ENCODE data around the gene PLA2G6.
"Not testable (repeated sequence)": the region's sequence is repeated elsewhere in the genome, so short reads cannot be mapped to it uniquely, and the experiment has no call there.

The PLA2G6 gene

DNA sequence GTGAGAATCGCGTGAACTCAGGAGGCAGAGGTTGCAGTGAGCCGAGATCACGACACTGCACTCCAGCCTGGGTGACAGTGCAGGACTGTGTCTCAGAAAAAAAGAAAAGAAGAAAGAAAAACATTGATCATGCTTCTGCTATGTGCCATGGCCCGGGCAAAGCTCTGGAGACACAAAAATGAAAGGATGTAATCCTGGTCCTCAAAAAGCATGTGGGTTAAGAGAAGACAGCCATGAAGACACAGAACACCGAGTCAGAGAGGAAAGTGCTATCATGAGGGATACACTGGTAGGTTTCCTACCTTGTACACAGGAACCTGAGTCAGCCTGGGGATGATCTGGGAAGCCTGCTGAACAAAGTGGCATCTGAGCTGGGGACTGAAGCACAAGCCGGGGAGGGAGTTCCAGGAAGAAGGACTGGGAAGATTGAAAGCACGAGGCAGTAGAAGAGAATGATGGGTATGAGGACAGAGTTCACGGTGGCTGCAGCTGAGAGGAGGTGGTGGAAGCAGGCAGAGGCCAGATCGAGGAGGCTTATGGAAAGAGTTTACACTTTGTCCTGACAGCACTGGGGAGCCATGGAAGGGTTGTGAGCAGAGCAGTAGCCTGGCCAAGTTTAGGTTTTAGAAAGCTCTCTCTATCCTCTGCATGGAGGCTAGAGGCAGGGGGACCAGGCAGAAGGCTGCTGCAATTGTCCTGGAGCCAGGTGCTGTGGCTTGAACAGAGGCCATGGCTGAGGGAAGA lies 10.3 kb upstream of the PLA2G6 start:
- DNase-seq (ENCODE audit: low read depth in 4 of 4, low spot score in 1 of 4): no peak

DNA sequence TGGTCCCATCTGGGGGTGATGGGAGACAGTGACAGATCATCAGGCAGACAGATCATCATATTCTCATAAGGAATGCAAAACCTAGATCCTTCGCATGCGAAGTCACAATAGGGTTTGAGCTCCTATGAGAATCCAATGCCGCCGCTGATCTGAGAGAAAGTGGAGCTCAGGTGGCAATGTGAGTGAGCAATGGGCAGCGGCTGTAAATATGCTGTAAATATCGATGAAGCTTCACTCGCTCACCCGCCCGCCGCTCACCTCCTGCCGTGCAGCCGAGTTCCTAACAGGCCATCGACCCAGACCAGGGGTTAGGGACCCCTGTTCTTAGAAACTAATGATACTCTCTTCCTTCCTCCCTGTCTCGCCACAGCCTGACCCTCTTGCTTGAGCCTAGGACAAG lies 9.4 kb upstream of the PLA2G6 start:
- no peak for DNase-seq (ENCODE audit: low read depth in 4 of 4, low spot score in 1 of 4)

DNA sequence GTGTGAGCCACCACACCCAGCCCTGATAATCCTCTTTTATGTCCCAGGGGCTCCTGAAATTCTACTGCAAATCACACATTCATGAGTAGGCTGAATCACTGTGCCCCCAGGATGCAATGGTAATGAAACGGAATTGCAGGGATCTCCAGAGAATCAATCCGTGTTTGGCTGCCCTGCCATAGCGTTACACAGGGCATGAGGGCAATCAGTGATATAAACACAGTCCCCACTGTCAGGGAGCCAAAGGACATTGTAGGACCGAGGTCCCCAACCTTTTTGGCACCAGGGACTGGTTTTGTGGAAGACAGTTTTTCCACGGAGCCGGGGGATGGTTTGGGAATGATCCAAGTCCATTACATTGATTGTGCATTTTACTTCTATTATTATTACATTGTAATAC lies 9.0 kb upstream of the PLA2G6 start:
- DNase-seq (ENCODE audit: low read depth in 4 of 4, low spot score in 1 of 4): no peak

DNA sequence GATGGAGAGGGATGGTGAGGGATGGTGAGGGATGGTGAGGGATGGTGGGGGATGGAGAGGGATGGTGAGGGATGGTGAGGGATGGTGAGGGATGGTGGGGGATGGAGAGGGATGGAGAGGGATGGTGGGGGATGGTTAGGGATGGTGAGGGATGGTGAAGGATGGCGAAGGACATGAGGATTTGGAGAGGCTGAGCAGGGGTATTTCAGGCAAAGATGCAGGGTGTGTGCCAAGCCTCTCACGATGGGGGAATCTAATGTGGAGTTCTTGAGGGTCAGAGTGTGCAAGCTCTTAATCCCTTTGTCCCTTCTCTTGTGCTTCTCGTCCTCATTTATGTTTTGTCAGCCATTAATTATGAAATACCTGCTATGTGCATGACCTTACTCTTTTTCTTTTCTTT lies 7.5 kb upstream of the PLA2G6 start:
- DNase-seq (ENCODE audit: low read depth in 4 of 4, low spot score in 1 of 4): no peak

DNA sequence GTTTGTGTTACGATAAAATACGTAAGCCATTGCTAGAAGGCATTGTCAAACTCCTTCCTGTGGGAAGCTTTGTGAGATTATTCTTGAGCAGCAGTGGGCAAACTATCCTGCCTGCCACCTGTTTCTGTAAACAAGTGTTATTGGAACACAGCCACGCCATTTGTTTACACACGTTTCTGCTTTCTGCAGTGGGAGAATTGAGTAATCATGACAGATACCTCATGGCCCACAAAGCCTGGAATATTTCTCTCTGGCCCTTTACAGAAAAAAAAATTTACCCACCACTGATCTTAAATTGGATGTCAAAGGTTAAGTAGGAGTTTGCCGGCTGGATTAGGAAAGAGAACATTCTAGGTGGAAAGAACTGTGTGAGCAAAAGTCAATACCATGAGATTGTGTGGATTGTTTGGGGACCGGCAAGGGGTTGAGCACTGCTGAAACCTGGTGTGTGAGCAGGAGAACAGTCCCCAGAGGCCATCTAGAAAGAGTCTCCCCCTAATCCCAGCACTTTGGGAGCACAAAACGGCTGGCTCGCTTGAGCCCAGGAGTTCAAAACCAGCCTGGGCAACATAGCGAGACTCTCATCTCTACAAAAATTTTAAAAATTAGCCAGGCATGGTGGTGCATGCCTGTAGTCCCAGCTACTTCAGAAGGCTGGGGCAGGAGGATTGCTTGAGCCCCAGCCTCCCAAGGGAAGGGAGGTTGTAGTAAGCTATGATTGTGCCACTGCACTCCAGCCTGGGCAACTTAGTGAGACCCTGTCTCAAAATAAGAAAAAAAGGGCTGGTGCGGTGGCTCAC lies 6.0 kb upstream of the PLA2G6 start:
- no peak for DNase-seq (ENCODE audit: low read depth in 4 of 4, low spot score in 1 of 4)

DNA sequence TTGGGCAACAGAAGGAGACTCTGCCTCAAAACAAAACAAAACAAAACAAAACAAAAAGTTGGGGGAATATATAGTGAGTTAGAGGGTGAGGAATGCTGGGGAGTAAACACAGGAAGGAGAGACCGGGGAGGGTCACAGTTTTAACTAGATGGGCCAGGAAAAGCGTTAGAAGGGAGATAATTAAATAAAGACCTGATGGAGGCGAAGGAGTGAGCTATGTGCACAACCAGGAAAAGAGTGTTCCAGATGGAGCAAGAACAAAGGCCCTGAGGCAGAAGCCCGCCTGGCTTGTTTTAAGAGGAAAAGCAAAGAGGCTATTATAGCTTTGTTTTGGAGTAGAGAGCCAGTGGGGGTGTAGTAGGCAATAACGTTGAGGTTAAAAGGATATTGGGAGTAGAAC lies 4.8 kb upstream of the PLA2G6 start:
- no peak for DNase-seq (ENCODE audit: low read depth in 4 of 4, low spot score in 1 of 4)

DNA sequence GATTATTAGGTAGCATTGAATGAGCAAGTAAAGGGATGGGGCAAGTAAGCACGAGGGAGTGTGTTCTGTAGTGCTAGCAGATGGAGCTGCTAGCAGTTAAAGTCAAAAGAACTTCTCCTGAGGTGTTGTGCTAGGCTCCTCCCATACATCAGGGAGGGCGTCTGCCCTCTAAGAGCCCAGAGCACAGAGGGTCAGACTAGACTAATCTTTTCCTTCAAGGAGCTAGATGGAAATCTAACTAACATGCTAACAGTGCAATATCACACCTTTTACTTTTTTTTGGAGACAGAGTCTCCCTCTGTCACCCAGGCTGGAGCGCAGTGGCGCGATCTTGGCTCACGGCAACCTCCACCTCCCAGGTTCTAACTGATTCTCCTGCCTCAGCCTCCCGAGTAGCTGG lies 3.2 kb upstream of the PLA2G6 start:
- no peak for DNase-seq (ENCODE audit: low read depth in 4 of 4, low spot score in 1 of 4)

DNA sequence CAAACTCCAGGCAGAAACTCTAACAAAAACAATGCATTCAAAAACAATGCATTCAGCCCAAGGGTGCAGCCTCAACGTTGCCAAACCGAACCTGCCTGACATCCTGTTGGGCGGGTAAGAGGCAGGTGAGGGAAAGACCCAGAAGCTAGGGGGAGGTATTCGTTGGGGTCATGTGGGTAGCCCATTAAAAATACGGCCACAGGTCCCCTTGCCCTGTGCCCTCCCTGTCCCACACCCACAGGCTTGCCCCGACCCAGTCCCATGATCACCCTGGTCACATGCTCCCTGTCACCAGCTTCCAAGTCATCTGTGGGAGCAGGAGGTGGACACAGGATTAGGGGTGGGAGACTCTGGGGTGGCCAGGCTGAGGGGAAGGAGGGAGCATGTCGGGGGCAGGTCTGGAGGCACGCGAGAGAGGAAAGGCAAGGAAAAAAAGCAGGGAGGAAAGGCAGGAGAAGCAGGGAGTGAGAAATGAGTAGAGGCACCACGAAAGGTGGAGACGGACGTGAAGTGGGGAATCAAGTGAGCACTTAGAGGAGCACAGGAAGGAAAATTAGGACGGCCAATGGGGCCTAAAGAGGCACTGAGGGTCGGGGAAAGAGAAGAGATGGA lies 683 bp downstream of the PLA2G6 start:
- DNase-seq (ENCODE audit: low read depth in 4 of 4, low spot score in 1 of 4): no peak

DNA sequence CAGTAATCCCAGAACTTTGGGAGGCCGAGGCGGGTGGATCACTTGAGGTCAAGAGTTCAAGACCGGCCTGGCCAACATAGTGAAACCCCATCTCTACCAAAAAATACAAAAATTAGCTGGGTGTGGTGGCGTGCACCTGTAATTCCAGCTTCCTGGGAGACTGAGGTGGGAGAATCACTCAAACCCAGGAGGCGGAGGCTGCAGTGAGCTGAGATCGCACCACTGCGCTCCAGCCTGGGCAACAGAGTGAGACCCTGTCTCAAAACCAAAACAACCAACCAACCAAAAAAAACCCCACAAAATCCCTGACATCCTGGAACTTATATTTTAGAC lies 3.1 kb downstream of the PLA2G6 start:
- DNase-seq (ENCODE audit: low read depth in 4 of 4, low spot score in 1 of 4): not testable (repeated sequence)

DNA sequence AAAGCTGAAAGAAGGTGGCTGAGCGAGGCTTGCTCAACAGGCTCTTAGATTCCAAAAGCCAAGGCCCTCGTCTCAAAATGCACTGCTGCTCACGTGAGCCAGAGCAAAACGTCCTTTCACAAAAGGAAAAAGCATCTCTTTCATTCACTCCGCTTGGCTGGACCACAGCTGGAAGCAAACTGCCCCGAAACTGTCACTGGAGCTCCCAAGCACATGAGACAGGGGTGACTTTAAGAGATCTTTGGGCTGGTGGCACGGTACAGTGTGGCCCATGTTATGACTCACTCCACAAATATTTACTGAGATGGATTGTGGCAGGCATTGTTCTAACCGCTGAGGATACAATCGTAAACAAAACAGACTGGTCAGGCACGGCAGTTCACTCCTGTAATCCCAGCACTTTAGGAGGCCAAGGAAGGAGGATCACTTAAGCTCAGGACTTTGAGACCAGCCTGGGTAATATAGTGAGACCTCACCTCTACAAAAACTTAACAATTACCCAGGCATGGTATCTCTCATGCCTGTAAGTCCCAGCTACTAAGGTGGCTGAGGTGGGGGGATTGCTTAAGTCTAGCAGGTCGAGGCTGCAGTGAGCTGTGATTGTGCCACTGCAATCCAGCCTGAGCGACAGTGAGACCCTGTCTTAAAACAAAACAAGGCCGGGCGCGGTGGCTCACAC lies 3.6 kb downstream of the PLA2G6 start:
- DNase-seq (ENCODE audit: low read depth in 4 of 4, low spot score in 1 of 4): no peak

DNA sequence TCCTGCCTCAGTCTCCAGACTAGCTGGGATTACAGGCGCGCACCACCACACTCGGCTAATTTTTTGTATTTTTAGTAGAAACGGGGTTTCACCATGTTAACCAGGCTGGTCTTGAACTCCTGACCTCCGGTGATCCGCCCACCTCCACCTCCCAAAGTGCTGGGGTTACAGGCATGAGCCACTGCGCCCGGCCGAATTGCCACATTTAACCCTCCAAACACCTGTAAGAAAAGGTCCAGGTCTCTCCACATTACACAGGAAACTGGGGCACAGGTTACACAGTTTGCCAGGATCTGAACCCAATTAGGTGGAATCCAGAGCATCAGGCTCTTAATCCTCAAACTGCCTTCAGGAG lies 4.1 kb downstream of the PLA2G6 start:
- not testable (repeated sequence) for DNase-seq (ENCODE audit: low read depth in 4 of 4, low spot score in 1 of 4)

DNA sequence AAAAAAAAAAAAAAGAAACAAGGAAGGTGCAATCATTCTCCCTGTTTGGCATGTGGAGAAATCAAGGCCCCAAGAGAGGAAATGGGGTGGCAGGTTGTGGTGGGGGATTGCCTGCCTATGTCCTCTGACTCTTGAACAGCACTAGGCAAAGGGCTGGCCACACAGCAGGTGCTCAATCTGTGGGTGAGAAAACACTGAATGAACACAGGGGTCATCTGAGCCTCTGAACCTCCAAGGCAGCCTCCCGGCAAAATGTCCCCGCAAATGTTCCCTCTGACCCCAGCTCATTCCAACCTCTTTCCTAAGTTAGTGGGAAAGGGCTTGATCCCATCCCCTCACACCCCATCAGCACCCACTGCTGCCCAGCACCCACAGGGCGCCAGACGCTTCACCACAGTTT lies 4.6 kb downstream of the PLA2G6 start:
- no peak for DNase-seq (ENCODE audit: low read depth in 4 of 4, low spot score in 1 of 4)

DNA sequence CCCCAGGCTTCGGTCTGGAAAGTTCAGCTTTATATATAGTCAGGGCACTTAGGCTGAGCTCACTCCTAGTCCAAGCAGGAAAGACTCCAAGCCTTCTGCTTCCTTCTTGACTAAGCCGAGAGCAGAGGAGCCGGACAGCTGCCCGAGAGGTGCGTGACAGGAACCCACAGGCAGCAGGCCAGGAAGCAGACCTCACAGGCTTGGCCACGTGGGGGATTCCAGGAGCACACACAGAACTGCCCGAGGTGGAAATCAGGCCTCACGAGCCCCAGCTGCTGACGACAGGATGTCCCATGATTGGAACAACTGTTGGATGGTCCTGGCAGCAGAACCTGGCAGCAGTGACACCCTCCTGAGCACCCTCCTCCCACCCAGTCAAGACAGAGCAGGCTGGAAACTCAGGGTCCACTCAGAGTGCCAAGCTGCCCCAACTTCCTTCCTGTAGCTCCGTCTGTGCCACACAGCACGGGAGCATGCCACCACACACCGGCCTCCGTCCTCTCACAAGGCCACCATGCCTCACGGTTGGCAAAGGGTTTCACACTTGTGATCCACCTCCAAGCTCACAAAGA lies 5.4 kb downstream of the PLA2G6 start:
- no peak for DNase-seq (ENCODE audit: low read depth in 4 of 4, low spot score in 1 of 4)

DNA sequence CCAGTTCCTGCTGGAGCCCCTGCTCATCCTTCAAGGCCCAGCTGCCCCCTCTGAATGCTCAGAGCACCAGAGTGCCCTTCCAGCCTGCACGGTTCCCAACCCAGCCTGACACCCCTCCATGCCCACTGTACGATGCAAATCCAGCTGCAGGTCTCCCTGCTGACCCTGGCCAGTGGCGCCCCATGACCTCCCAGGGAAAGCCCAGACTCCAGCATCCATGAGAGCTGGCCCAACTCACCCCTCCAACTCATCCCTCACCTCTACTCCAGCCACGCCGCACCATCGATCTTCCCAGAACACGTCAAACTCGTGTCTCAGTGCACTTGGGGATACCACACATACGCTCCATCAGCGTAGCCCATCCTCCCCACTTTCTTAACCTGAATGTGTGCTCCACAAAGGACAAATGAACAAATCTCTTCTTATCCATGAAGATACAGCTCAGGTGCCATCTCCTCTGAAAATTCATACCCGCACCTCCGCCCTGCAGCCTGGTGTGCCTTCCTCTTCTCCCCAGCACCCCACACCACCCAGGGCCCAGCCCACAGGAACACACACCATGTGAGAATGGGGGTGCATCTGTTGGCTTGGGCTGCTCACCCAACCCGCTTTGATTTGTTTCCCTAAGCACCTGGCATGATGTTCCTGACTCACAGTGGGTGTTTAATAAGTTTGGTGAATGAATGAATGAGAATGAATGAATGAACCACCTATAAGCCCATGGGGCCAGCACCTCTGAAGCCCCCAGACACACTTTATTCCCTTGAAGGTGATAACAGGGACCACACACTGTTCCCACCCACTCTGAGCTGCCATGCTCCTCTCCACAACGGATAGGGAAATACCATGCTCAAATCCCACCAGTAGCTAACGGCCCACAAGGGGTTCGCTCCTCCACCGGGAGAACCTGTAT lies 6.2 kb downstream of the PLA2G6 start:
- DNase-seq (ENCODE audit: low read depth in 4 of 4, low spot score in 1 of 4): no peak

DNA sequence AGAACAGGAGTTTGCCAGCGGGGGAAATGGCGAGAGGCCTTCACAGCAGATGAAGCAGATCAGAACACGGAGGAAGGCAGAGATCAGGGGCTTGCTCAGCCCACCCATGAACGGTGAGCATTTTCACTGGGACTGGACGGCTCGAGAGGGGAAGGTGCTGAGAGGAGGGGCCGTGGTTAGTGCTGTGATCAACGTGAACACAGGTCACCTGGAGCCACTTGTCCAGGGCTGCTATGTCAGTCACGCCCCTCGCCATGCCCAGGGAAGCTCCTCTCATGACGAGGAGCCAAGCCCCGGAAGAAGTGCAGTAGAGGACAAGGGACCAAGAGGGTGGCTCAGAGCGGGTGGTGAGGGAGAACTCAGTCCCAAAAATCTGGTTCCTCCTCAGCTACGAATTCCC lies 7.0 kb downstream of the PLA2G6 start:
- DNase-seq (ENCODE audit: low read depth in 4 of 4, low spot score in 1 of 4): no peak

DNA sequence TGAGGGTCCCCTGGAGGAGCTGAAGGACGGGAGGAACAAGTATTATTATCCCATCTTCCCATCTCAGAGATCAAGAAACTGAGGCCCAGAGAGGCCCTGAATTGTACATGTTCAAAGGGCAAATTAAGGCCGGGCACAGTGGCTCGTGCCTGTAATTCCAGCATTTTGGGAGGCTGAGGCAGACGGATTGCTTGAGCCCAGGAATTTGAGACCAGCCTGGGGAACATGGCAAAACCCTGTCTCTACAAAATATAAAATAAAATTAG lies 8.1 kb downstream of the PLA2G6 start:
- DNase-seq (ENCODE audit: low read depth in 4 of 4, low spot score in 1 of 4): no peak

DNA sequence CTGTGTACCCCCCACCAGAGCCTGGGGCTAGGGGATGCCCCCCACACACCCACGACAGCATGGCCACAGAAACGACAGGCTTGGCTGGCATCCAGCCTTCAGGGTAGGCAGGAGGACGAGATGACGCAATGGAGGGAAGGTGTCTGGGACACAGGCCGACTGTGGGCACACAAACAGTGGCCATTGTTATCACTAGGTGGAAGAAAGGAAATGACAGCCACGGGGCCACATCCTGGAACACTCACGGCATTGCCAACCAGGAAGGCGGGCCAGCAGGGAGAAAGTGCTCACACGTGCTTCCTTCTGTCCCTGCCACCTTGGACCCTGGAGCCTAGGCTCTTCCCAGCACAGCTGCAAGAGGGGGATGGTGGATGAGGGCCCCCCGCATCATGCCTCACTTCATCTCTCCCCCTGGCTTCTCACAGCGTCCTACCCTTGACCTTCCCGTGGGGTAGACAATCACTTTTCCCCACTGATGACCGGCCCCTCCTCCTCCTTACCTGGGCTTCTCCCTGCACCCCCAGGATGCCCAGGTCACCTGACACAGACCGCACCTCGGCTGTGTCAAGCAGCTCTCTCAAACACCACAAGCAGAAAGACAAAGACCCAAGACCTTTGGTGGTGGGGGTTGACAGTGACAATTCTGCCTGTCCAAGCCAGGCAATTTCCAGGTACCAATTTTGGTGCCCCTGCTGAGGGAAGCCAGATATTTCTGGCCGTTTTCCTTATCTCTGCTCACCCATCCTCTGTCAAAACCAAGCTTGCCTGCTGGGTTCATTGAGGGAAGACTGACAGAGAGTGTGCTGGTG lies 8.6 kb downstream of the PLA2G6 start:
- DNase-seq (ENCODE audit: low read depth in 4 of 4, low spot score in 1 of 4): no peak

DNA sequence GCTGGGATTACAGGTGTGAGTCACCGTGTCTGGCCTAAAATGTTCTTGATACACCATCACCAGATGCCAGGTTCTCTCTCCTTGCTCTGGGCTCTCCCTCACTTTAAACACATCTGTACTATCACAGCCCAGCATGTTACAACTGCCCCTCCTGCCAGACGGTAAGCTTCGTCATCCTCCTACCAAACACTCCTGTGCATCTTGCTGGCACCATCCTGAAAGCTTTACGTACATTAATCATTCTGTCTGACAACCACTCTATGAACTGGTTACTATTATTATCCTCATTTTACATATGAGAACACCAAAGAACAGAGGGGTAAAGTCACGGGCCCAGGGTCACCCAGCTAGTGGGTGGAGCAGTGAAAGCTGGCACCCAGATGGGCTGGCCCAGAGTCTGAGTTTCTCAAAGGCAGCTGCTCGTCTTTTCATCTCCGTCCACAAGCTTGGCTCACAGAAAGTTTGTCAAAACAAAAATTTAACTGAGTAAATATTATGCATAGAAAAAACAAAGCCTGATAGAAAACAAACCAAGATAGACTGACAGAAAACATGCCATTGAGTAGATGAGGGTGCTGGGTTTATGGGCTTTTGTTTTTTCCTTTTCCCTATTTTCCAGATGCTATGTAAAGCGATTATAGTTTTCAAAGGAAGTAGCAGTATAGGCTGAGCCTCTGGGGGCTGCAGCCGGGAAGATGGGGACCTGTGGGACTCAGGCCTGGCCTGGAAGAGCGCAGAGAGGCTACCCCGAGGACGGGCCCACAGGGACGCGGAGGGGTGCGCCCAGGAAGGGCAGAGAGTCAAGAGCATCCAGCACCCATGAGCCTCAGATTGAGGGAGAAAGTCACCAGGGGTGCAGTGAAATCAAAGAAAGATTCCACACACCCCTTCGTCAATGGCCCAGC lies 9.5 kb downstream of the PLA2G6 start:
- DNase-seq (ENCODE audit: low read depth in 4 of 4, low spot score in 1 of 4): no peak

DNA sequence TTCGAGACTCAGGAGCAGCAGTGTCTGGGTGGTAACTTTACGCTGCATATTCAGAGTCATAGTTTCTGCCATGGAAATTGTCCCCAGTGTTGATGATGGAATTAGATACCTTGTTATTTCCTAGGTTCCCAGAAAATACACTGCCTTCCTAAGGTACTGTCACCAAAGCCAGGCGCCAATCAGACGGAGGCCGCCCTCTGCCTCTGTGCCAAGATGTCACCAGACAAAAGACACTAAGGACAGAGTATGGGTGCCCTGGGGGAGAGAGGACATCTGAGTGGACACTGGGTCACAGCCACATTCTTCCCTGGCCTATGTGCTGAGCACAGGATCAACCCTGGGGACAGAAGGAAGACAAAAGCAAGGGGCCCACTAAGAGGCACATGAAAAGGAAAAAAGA lies 11.2 kb downstream of the PLA2G6 start:
- no peak for DNase-seq (ENCODE audit: low read depth in 4 of 4, low spot score in 1 of 4)
